CD4-positive, alpha-beta memory T cell (primary cell): ENCODE results near the gene BCL7B. TPM values are rescaled to one million over a fixed set of nuclear protein-coding genes. Genes with fewer than 3 reads are reported as not detected.

Experiments
- CTCF ChIA-PET: fragments of 350-600 bp; sonication (Branson Sonifier 250); formaldehyde crosslinking; loops from one replicate; lab custom pipeline; 2021; ENCODE audit warnings: inconsistent platforms; ENCODE audit not compliant: partially characterized antibody; lab: Charles Lee
- POLR2A ChIA-PET: fragments of 350-600 bp; sonication (Branson Sonifier 250); formaldehyde crosslinking; loops from one replicate; lab custom pipeline; 2021; ENCODE audit not compliant: partially characterized antibody; lab: Charles Lee
- DNase-seq, 5 donors: peaks; one replicate each; pipeline versions ENCODE4 v3.0.0 to v3.0.0-alpha.2; 2020 to 2022; ENCODE audit warnings: mixed read lengths in 1 of 5
- H3K27ac ChIP-seq: one replicate; pipeline ENCODE4 v1.7.0; 2013; ENCODE audit warnings: low read depth, low read length
- H3K27me3 ChIP-seq: 2 replicates; pipeline ENCODE4 v1.7.0; 2013; ENCODE audit warnings: mild to moderate bottlenecking, low read length, moderate library complexity; ENCODE audit not compliant: insufficient read depth
- H3K36me3 ChIP-seq: 2 replicates; pipeline ENCODE4 v1.7.0; 2013; ENCODE audit warnings: mild to moderate bottlenecking, low read length, moderate library complexity; ENCODE audit not compliant: insufficient read depth
- H3K4me1 ChIP-seq: 2 replicates; pipeline ENCODE4 v1.7.0; 2013; ENCODE audit warnings: mild to moderate bottlenecking, low read length, moderate library complexity; ENCODE audit not compliant: insufficient read depth
- H3K4me3 ChIP-seq, 2 donors: one replicate each; pipeline ENCODE4 v1.7.0; 2013; ENCODE audit warnings: low read length in 2 of 2, mild to moderate bottlenecking in 1 of 2
- H3K9me3 ChIP-seq, 2 donors: one replicate each; pipeline ENCODE4 v1.7.0; 2013; ENCODE audit warnings: low read length in 2 of 2, control low read depth in 1 of 2; ENCODE audit not compliant: control insufficient read depth in 1 of 2
- H3K27ac Mint-ChIP-seq, 7 donors: one replicate each; pipeline ENCODE4 v1.8.0; 2020 to 2021; ENCODE audit warnings: mixed read lengths in 7 of 7, mild to moderate bottlenecking in 6 of 7, inconsistent platforms in 3 of 7, moderate library complexity in 3 of 7
- H3K27me3 Mint-ChIP-seq, 2 donors: one replicate each; pipeline ENCODE4 v1.8.0; 2020 to 2021; ENCODE audit warnings: mixed read lengths in 2 of 2
- H3K36me3 Mint-ChIP-seq, 2 donors: one replicate each; pipeline ENCODE4 v1.8.0; 2020 to 2021; ENCODE audit warnings: mixed read lengths in 2 of 2, inconsistent platforms in 1 of 2, mild to moderate bottlenecking in 1 of 2
- H3K4me1 Mint-ChIP-seq, 4 donors: one replicate each; pipeline ENCODE4 v1.8.0; 2020 to 2021; ENCODE audit warnings: mixed read lengths in 4 of 4, mild to moderate bottlenecking in 1 of 4
- H3K4me3 Mint-ChIP-seq, 8 donors: one replicate each; pipeline ENCODE4 v1.8.0; 2020 to 2021; ENCODE audit warnings: mixed read lengths in 8 of 8, mild to moderate bottlenecking in 7 of 8, moderate library complexity in 6 of 8, inconsistent platforms in 3 of 8
- H3K9me3 Mint-ChIP-seq, 8 donors: one replicate each; pipeline ENCODE4 v1.8.0; 2020 to 2021; ENCODE audit warnings: mixed read lengths in 8 of 8, mild to moderate bottlenecking in 5 of 8, inconsistent platforms in 3 of 8, moderate library complexity in 1 of 8
- intact Hi-C: fragments of 100-400 bp; cut with micrococcal nuclease; formaldehyde crosslinking; loops from one replicate; pipeline ENCODE4 v1.15.1; 2023
- polyA plus RNA-seq, 2 donors: library from polyadenylated mRNA; unstranded; fragments of 300-500 nt; fragmentation: Illumina TruSeq; gene quantifications; one replicate each; pipeline ENCODE4 v1.2.3, GENCODE V29; 2021
- total RNA-seq, 2 experiments: library from RNA; stranded (reverse); gene quantifications; one replicate each; pipeline ENCODE4 v1.2.3, GENCODE V29; 2021

BCL7B gene
- total RNA-seq = 10 to 100 TPM; 57.0 to 58.0 TPM
- 100 to 1,000 TPM in 1 of 2 donors, 10 to 100 TPM in 1; 84.2 to 112 TPM for polyA plus RNA-seq

- Histone ChIP-seq H3K27ac (peak within 1 kb of the TSS; percentile 97), H3K9me3 (no peaks in the 10 kb centered on the region), H3K4me1 (peaks cover 44% of the 10 kb centered on the region), H3K27me3 (no peaks in the 10 kb centered on the region), H3K4me3 (peak within 1 kb of the TSS; percentile 67 to 99), H3K36me3 (no peaks in the 10 kb centered on the region)
- intact Hi-C loops = loop anchor here (1.0 kb wide), 4 partner anchors 21 to 181 kb away; partner anchors contain the start of genes ABHD11, BAZ1B, BUD23 and DNAJC30
- POLR2A ChIA-PET = interaction anchor here (1.0 to 5.3 kb wide), 10 partner anchors 8 to 177 kb away, joined by 3 to 118 read pairs (median 5); partner anchors contain the start of genes BAZ1B and TBL2
- CTCF ChIA-PET = interaction anchor here (1.6 kb wide), 1 partner anchor 39 kb away, joined by 3 read pairs; no protein-coding TSS in a partner anchor
- Mint-ChIP-seq H3K9me3 (no peaks in the 10 kb centered on the region), H3K27me3 (no peaks in the 10 kb centered on the region), H3K36me3 (peaks cover 0 to 20% of the 10 kb centered on the region in 2 donors), H3K27ac (peak within 1 kb of the TSS; percentile 91 to 100 (median 95)), H3K4me3 (peak within 1 kb of the TSS; percentile 89 to 97 (median 96)), H3K4me1 (peaks cover 21 to 38% (median 28%) of the 10 kb centered on the region in 4 donors)
- DNase-seq = peak; percentile 78 to 87 (median 84)
Measured at GRCh38 chr7:73557397-73558257, at the start of gene BCL7B. TSS of gene BCL7B (minus strand) at chr7:73557690. CDS start at chr7:73557578, 112 bp downstream.

GRCh38 chr7:73605601-73606220 lies 48.2 kb upstream of the BCL7B start:
- Histone ChIP-seq H3K9me3 (no peaks in the 10 kb centered on the region), H3K27ac (no peak overlapping the region), H3K36me3 (no peaks in the 10 kb centered on the region), H3K4me1 (peaks cover 6% of the 10 kb centered on the region), H3K4me3 (no peak overlapping the region), H3K27me3 (no peaks in the 10 kb centered on the region)
- Mint-ChIP-seq H3K4me1 (no peaks in the 10 kb centered on the region), H3K36me3 (no peaks in the 10 kb centered on the region), H3K27ac (no peak overlapping the region), H3K27me3 (peaks cover 0 to 14% of the 10 kb centered on the region in 2 donors), H3K9me3 (no peaks in the 10 kb centered on the region), H3K4me3 (no peak overlapping the region)
- intact Hi-C loops = loop anchor here (2.0 kb wide), 1 partner anchor 129 kb away; no protein-coding TSS in a partner anchor
- no peak for DNase-seq
- POLR2A ChIA-PET = interaction anchor here (1.0 kb wide), 1 partner anchor 62 kb away, joined by 3 read pairs; the partner anchor contains the start of gene VPS37D
- CTCF ChIA-PET = interaction anchor here (1.5 to 9.7 kb wide), 15 partner anchors 10 to 249 kb away, joined by 3 to 142 read pairs (median 14); partner anchors contain the start of gene ABHD11

- H3K27me3 Mint-ChIP-seq = peaks cover 3 to 10% of the 10 kb centered on the region in 2 donors
- Histone ChIP-seq H3K27me3 (no peaks in the 10 kb centered on the region), H3K9me3 (no peaks in the 10 kb centered on the region), H3K27ac (no peak overlapping the region), H3K4me1 (peaks cover 6% of the 10 kb centered on the region), H3K36me3 (no peaks in the 10 kb centered on the region), H3K4me3 (no peak overlapping the region)
- peak overlapping the region in 1 of 7 donors; percentile 8 for H3K27ac Mint-ChIP-seq
- no peak overlapping the region for H3K4me3 Mint-ChIP-seq
- ChIA-PET CTCF (interaction anchor here (0.8 to 9.7 kb wide), 4 partner anchors 8 to 133 kb away, joined by 3 to 142 read pairs (median 4); partner anchors contain the start of gene ABHD11), POLR2A (no interaction called here)
- no peaks in the 10 kb centered on the region for H3K9me3 Mint-ChIP-seq
- intact Hi-C loops = no loop called here
- peaks cover 0 to 2% of the 10 kb centered on the region in 2 donors for H3K36me3 Mint-ChIP-seq
- no peaks in the 10 kb centered on the region for H3K4me1 Mint-ChIP-seq
- DNase-seq = no peak
Measured at GRCh38 chr7:73602721-73603651, 45.5 kb upstream of the BCL7B start.

GRCh38 chr7:73599916-73600315 lies 42.4 kb upstream of the BCL7B start:
- H3K36me3 ChIP-seq = no peaks in the 10 kb centered on the region
- H3K4me3 ChIP-seq = no peak overlapping the region
- H3K36me3 Mint-ChIP-seq = peaks cover 0 to 3% of the 10 kb centered on the region in 2 donors
- H3K4me3 Mint-ChIP-seq = no peak overlapping the region
- no peaks in the 10 kb centered on the region for H3K4me1 Mint-ChIP-seq
- POLR2A ChIA-PET = no interaction called here
- DNase-seq = no peak
- no peak overlapping the region for H3K27ac ChIP-seq
- CTCF ChIA-PET = interaction anchor here (0.6 to 1.0 kb wide), 2 partner anchors 129 to 130 kb away, joined by 3 to 6 read pairs; no protein-coding TSS in a partner anchor
- H3K9me3 ChIP-seq = no peaks in the 10 kb centered on the region
- no peaks in the 10 kb centered on the region for H3K9me3 Mint-ChIP-seq
- H3K27me3 ChIP-seq = no peaks in the 10 kb centered on the region
- H3K27ac Mint-ChIP-seq = no peak overlapping the region
- intact Hi-C loops = no loop called here
- H3K4me1 ChIP-seq = no peaks in the 10 kb centered on the region
- H3K27me3 Mint-ChIP-seq = peaks cover 6 to 9% of the 10 kb centered on the region in 2 donors

- intact Hi-C loops = no loop called here
- no peak overlapping the region for H3K4me3 ChIP-seq
- H3K4me1 ChIP-seq = no peaks in the 10 kb centered on the region
- Mint-ChIP-seq H3K36me3 (peaks cover 0 to 3% of the 10 kb centered on the region in 2 donors), H3K27ac (no peak overlapping the region), H3K27me3 (peaks cover 6 to 9% of the 10 kb centered on the region in 2 donors), H3K9me3 (no peaks in the 10 kb centered on the region), H3K4me3 (no peak overlapping the region), H3K4me1 (no peaks in the 10 kb centered on the region)
- no peaks in the 10 kb centered on the region for H3K36me3 ChIP-seq
- DNase-seq = no peak
- ChIA-PET POLR2A (no interaction called here), CTCF (interaction anchor here (0.6 to 1.4 kb wide), 3 partner anchors 8 to 130 kb away, joined by 4 to 6 read pairs (median 4); no protein-coding TSS in a partner anchor)
- H3K9me3 ChIP-seq = no peaks in the 10 kb centered on the region
- no peak overlapping the region for H3K27ac ChIP-seq
- no peaks in the 10 kb centered on the region for H3K27me3 ChIP-seq
Measured at GRCh38 chr7:73599151-73599882, 41.8 kb upstream of the BCL7B start.
